PC-9 (cell line): ENCODE measurements around the gene KLHL25. TPM values are rescaled to one million over a fixed set of nuclear protein-coding genes. Genes with fewer than 3 reads are reported as not detected.

Experiments used
- BruUV-seq: library from RNA; stranded (reverse); fragments of 400-500 nt; replicated peaks from 2 replicates; lab custom pipeline; 2021; lab: Mats Ljungman, UMichigan
- CTCF ChIA-PET: fragments of 300-600 bp; sonication (Branson Sonifier 250); formaldehyde crosslinking; loops from one replicate; lab custom pipeline; 2022; ENCODE audit warnings: antibody characterized with exemption; lab: Charles Lee
- POLR2A ChIA-PET: fragments of 300-600 bp; sonication (Branson Sonifier 250); formaldehyde crosslinking; loops from one replicate; lab custom pipeline; 2022; ENCODE audit warnings: antibody characterized with exemption; ENCODE audit not compliant: unreplicated experiment; lab: Charles Lee
- DNase-seq, 2 experiments: peaks; one replicate each; pipeline versions ENCODE4 v3.0.0 to v3.0.0-alpha.2; 2015 to 2022; ENCODE audit warnings: mixed read lengths in 1 of 2
- H2AFZ ChIP-seq: fragments of 200-600 bp; sonication (generic); 2 replicates; pipeline ENCODE4 v1.8.1; 2017; ENCODE audit warnings: antibody characterized with exemption
- H3F3A ChIP-seq: fragments of 200-600 bp; sonication (generic); 2 replicates; pipeline ENCODE4 v1.8.1; 2017; ENCODE audit warnings: antibody characterized with exemption, mild to moderate bottlenecking, low read depth; ENCODE audit not compliant: insufficient read depth
- H3K27ac ChIP-seq: fragments of 200-600 bp; sonication (generic); 2 replicates; pipeline ENCODE4 v1.6.1; 2016; ENCODE audit warnings: mixed run types
- H3K27me3 ChIP-seq: fragments of 200-600 bp; sonication (generic); 2 replicates; pipeline ENCODE4 v1.6.1; 2016; ENCODE audit warnings: low read depth, mixed run types; ENCODE audit not compliant: insufficient read depth
- H3K36me3 ChIP-seq: fragments of 200-600 bp; sonication (generic); 2 replicates; pipeline ENCODE4 v1.6.1; 2016; ENCODE audit warnings: low read depth, mixed run types
- H3K4me1 ChIP-seq: fragments of 200-600 bp; sonication (generic); replicated peaks from 2 replicates; pipeline ENCODE4 v1.6.1; 2016; ENCODE audit warnings: mixed run types; ENCODE audit not compliant: insufficient read depth
- H3K4me2 ChIP-seq: fragments of 200-600 bp; sonication (generic); 2 replicates; pipeline ENCODE4 v1.6.1; 2017; ENCODE audit warnings: mixed run types
- H3K4me3 ChIP-seq: fragments of 200-600 bp; sonication (generic); 2 replicates; pipeline ENCODE4 v1.6.1; 2016; ENCODE audit warnings: mixed run types
- H3K79me2 ChIP-seq: fragments of 200-600 bp; sonication (generic); 2 replicates; pipeline ENCODE4 v1.6.1; 2017; ENCODE audit warnings: low read depth, mixed run types
- H3K9me2 ChIP-seq: fragments of 200-600 bp; sonication (generic); 2 replicates; pipeline ENCODE4 v1.8.1; 2017; ENCODE audit warnings: mild to moderate bottlenecking; ENCODE audit not compliant: insufficient read depth
- H3K9me3 ChIP-seq: fragments of 200-600 bp; sonication (generic); 2 replicates; pipeline ENCODE4 v1.8.1; 2016; ENCODE audit warnings: low read depth; ENCODE audit not compliant: insufficient read depth
- H4K20me1 ChIP-seq: fragments of 200-600 bp; sonication (generic); 2 replicates; pipeline ENCODE4 v1.8.1; 2017; ENCODE audit not compliant: insufficient read depth
- CTCF ChIP-seq: fragments of 200-600 bp; sonication (generic); conservative IDR thresholded peaks from 2 replicates; pipeline ENCODE4 v1.6.1; 2017; ENCODE audit warnings: mixed run types, antibody characterized with exemption, mild to moderate bottlenecking, moderate library complexity
- EZH2 ChIP-seq: fragments of 200-600 bp; sonication (generic); IDR thresholded peaks from 2 replicates; pipeline ENCODE4 v1.8.0; 2017; ENCODE audit warnings: antibody characterized with exemption, low read depth
- intact Hi-C: fragments of 100-400 bp; cut with micrococcal nuclease; formaldehyde crosslinking; loops from one replicate; pipeline ENCODE4 v1.10.0; 2022; ENCODE audit not compliant: unreplicated experiment
- total RNA-seq: library from RNA; stranded (reverse); gene quantifications from 2 replicates; pipeline ENCODE4 v1.2.3, GENCODE V29; 2021

KLHL25 gene
- total RNA-seq, 1 experiment from 2014 or later = 5.3 TPM

- BruUV-seq = no TSS peak
- no peak for DNase-seq
- peaks cover 52% of the 10 kb centered on the region for H3K79me2 ChIP-seq
- intact Hi-C loops = no loop called here
- H3K9me2 ChIP-seq = no peaks in the 10 kb centered on the region
- H3K4me1 ChIP-seq = peaks cover 64% of the 10 kb centered on the region
- H3K27me3 ChIP-seq = no peaks in the 10 kb centered on the region
- ChIA-PET POLR2A (no interaction called here), CTCF (no interaction called here)
- no peak for TF ChIP-seq EZH2
- no peak for TF ChIP-seq CTCF
- H2AFZ ChIP-seq = no peak overlapping the region
- H3K27ac ChIP-seq = no peak overlapping the region
- peak overlapping the region; percentile 48 for H3K4me2 ChIP-seq
- no peaks in the 10 kb centered on the region for H3K9me3 ChIP-seq
- H3K4me3 ChIP-seq = 0 out of 2 replicates have a peak overlapping the region, but pooled peaks have one; percentile 13
- H4K20me1 ChIP-seq = no peaks in the 10 kb centered on the region
- no peaks in the 10 kb centered on the region for H3K36me3 ChIP-seq
- H3F3A ChIP-seq = peaks cover 29% of the 10 kb centered on the region
These were observed 5.2 kb downstream of the KLHL25 start for GRCh38 chr15:85789496-85789875.

- H3K79me2 ChIP-seq = peaks cover 55% of the 10 kb centered on the region
- no peaks in the 10 kb centered on the region for H3K9me3 ChIP-seq
- TF ChIP-seq EZH2 (no peak), CTCF (no peak)
- no peaks in the 10 kb centered on the region for H4K20me1 ChIP-seq
- CTCF ChIA-PET = no interaction called here
- 0 out of 2 replicates have a peak overlapping the region, but pooled peaks have one; percentile 13 for H3K4me3 ChIP-seq
- DNase-seq = peak; percentile 73 to 81
- H3K36me3 ChIP-seq = no peaks in the 10 kb centered on the region
- H3K27me3 ChIP-seq = no peaks in the 10 kb centered on the region
- no peak overlapping the region for H2AFZ ChIP-seq
- no TSS peak for BruUV-seq
- H3K4me1 ChIP-seq = peaks cover 66% of the 10 kb centered on the region
- intact Hi-C loops = no loop called here
- no peaks in the 10 kb centered on the region for H3K9me2 ChIP-seq
- H3F3A ChIP-seq = peaks cover 29% of the 10 kb centered on the region
- POLR2A ChIA-PET = no interaction called here
- H3K27ac ChIP-seq = no peak overlapping the region
- peak overlapping the region; percentile 48 for H3K4me2 ChIP-seq
These were observed 5.8 kb downstream of the KLHL25 start for GRCh38 chr15:85788771-85789495.

GRCh38 chr15:85786781-85787114 lies 8.0 kb downstream of the KLHL25 start:
- Histone ChIP-seq H3K27ac (peak overlapping the region; percentile 75), H3K4me2 (peak overlapping the region; percentile 72), H3K27me3 (no peaks in the 10 kb centered on the region), H2AFZ (no peak overlapping the region), H3K4me1 (peaks cover 54% of the 10 kb centered on the region), H3K4me3 (peak overlapping the region; percentile 17; the same call in 1 of the 2 replicates), H3F3A (peaks cover 29% of the 10 kb centered on the region), H3K79me2 (peaks cover 45% of the 10 kb centered on the region), H3K9me2 (no peaks in the 10 kb centered on the region), H3K9me3 (no peaks in the 10 kb centered on the region), H4K20me1 (no peaks in the 10 kb centered on the region), H3K36me3 (no peaks in the 10 kb centered on the region)
- intact Hi-C loops = no loop called here
- DNase-seq = no peak
- TF ChIP-seq CTCF (no peak), EZH2 (no peak)
- POLR2A ChIA-PET = interaction anchor here (0.6 kb wide), 1 partner anchor 28 kb away, joined by 3 read pairs; no protein-coding TSS in a partner anchor
- CTCF ChIA-PET = no interaction called here
- BruUV-seq = no TSS peak
